CD4-positive, CD25-positive, alpha-beta regulatory T cell (primary cell): ENCODE measurements around the gene NET1. TPM values are rescaled to one million over a fixed set of nuclear protein-coding genes. Genes with fewer than 3 reads are reported as not detected.
A peak's percentile ranks its signal among the peaks of the same experiment; 100 is the strongest.

Experiments used
- ATAC-seq, 2 donors: fragments of 150-1000 bp; cut with Tn5 transposase; one replicate each; pipeline ENCODE4 v1.10.0; 2021; ENCODE audit warnings: low read depth in 2 of 2, moderate number of reproducible peaks in 2 of 2, moderate library complexity in 1 of 2
- DNase-seq, 3 donors: peaks; one replicate each; pipeline versions ENCODE4 v3.0.0 to v3.0.0-alpha.2; 2012 to 2022; ENCODE audit warnings: mixed read lengths in 1 of 3
- H3K27ac ChIP-seq: one replicate; pipeline ENCODE4 v1.7.0; 2013; ENCODE audit warnings: mild to moderate bottlenecking, low read length; ENCODE audit not compliant: insufficient read depth, poor library complexity, severe bottlenecking
- H3K27me3 ChIP-seq: one replicate; pipeline ENCODE4 v1.7.0; 2013; ENCODE audit warnings: low read length; ENCODE audit not compliant: control insufficient read depth, insufficient read depth
- H3K36me3 ChIP-seq: one replicate; pipeline ENCODE4 v1.7.0; 2013; ENCODE audit warnings: mild to moderate bottlenecking, low read length, moderate library complexity; ENCODE audit not compliant: control insufficient read depth, insufficient read depth
- H3K4me1 ChIP-seq: 2 replicates; pipeline ENCODE4 v1.7.0; 2013; ENCODE audit warnings: mild to moderate bottlenecking, low read length; ENCODE audit not compliant: insufficient read depth, control insufficient read depth, poor library complexity, severe bottlenecking
- H3K4me3 ChIP-seq: one replicate; pipeline ENCODE4 v1.7.0; 2013; ENCODE audit warnings: low read depth, mild to moderate bottlenecking, low read length, moderate library complexity
- H3K9me3 ChIP-seq, 2 experiments: 1 replicate in 1 of 2; 2 replicates in 1 of 2; pipeline ENCODE4 v1.7.0; 2013; ENCODE audit warnings: low read length in 2 of 2, mild to moderate bottlenecking in 1 of 2, moderate library complexity in 1 of 2; ENCODE audit not compliant: control insufficient read depth in 2 of 2
- H3K27ac Mint-ChIP-seq, 3 donors: one replicate each; pipeline ENCODE4 v1.8.0; 2020 to 2022; ENCODE audit warnings: mild to moderate bottlenecking in 3 of 3, mixed read lengths in 3 of 3, moderate library complexity in 2 of 3
- H3K27me3 Mint-ChIP-seq: one replicate; pipeline ENCODE4 v1.8.0; 2022; ENCODE audit warnings: mild to moderate bottlenecking, mixed read lengths
- H3K36me3 Mint-ChIP-seq: one replicate; pipeline ENCODE4 v1.8.0; 2020; ENCODE audit warnings: mixed read lengths
- H3K4me1 Mint-ChIP-seq, 4 donors: one replicate each; pipeline ENCODE4 v1.8.0; 2020 to 2022; ENCODE audit warnings: mixed read lengths in 4 of 4, mild to moderate bottlenecking in 1 of 4
- H3K4me3 Mint-ChIP-seq, 4 donors: one replicate each; pipeline ENCODE4 v1.8.0; 2020 to 2022; ENCODE audit warnings: mild to moderate bottlenecking in 4 of 4, mixed read lengths in 4 of 4, moderate library complexity in 3 of 4
- H3K9me3 Mint-ChIP-seq, 7 donors: one replicate each; pipeline ENCODE4 v1.8.0; 2020 to 2022; ENCODE audit warnings: mixed read lengths in 7 of 7, mild to moderate bottlenecking in 3 of 7, moderate library complexity in 2 of 7
- polyA plus RNA-seq, 4 donors: library from polyadenylated mRNA; unstranded; fragments of 300-500 nt; fragmentation: Illumina TruSeq; gene quantifications; one replicate each; pipeline ENCODE4 v1.2.3, GENCODE V29; 2021
- total RNA-seq: library from RNA; stranded (reverse); gene quantifications from one replicate; pipeline ENCODE4 v1.2.3, GENCODE V29; 2022

The NET1 gene
- total and polyA plus RNA-seq, 5 donors from 2014 or later: 11.3 to 27.7 (median 14.9) TPM

- DNase-seq (no peak), ATAC-seq (no peak)
- no peaks in the 10 kb centered on the region for H3K4me1 ChIP-seq
- no peak overlapping the region for H3K27ac ChIP-seq
- Mint-ChIP-seq H3K4me1 (no peaks in the 10 kb centered on the region), H3K9me3 (no peaks in the 10 kb centered on the region), H3K27ac (no peak overlapping the region), H3K4me3 (no peak overlapping the region), H3K27me3 (peaks cover 6% of the 10 kb centered on the region), H3K36me3 (no peaks in the 10 kb centered on the region)
- H3K36me3 ChIP-seq: no peaks in the 10 kb centered on the region
- H3K9me3 ChIP-seq: no peaks in the 10 kb centered on the region
- H3K27me3 ChIP-seq: no peaks in the 10 kb centered on the region
- H3K4me3 ChIP-seq: no peak overlapping the region
Measured at GRCh38 chr10:5498791-5499492, 86.6 kb downstream of the NET1 start.

- DNase-seq (no peak), ATAC-seq (no peak)
- Histone ChIP-seq H3K4me3 (no peak within 1 kb of the TSS), H3K9me3 (no peaks in the 10 kb centered on the region), H3K36me3 (no peaks in the 10 kb centered on the region), H3K4me1 (no peaks in the 10 kb centered on the region), H3K27me3 (no peaks in the 10 kb centered on the region), H3K27ac (no peak within 1 kb of the TSS)
- Mint-ChIP-seq H3K4me3 (no peak within 1 kb of the TSS), H3K9me3 (no peaks in the 10 kb centered on the region), H3K36me3 (no peaks in the 10 kb centered on the region), H3K27me3 (peaks cover 6% of the 10 kb centered on the region), H3K27ac (peak within 1 kb of the TSS in 1 of 3 donors; percentile 44), H3K4me1 (no peaks in the 10 kb centered on the region)
Measured at GRCh38 chr10:5499493-5500140, 87.3 kb downstream of the NET1 start, which contains the start of gene CALML5. Gene CALML5 (minus strand): TSS chr10:5499570. CDS start chr10:5499438, 132 bp downstream.

- Histone ChIP-seq H3K36me3 (no peaks in the 10 kb centered on the region), H3K27ac (no peak overlapping the region), H3K27me3 (no peaks in the 10 kb centered on the region), H3K9me3 (no peaks in the 10 kb centered on the region), H3K4me1 (no peaks in the 10 kb centered on the region), H3K4me3 (no peak overlapping the region)
- ATAC-seq (no peak), DNase-seq (no peak)
- Mint-ChIP-seq H3K27ac (peak overlapping the region in 1 of 3 donors; percentile 27), H3K27me3 (peaks cover 7% of the 10 kb centered on the region), H3K36me3 (no peaks in the 10 kb centered on the region), H3K4me1 (no peaks in the 10 kb centered on the region), H3K9me3 (no peaks in the 10 kb centered on the region), H3K4me3 (no peak overlapping the region)
Measured at GRCh38 chr10:5500162-5500670, 87.9 kb downstream of the NET1 start.

DNA sequence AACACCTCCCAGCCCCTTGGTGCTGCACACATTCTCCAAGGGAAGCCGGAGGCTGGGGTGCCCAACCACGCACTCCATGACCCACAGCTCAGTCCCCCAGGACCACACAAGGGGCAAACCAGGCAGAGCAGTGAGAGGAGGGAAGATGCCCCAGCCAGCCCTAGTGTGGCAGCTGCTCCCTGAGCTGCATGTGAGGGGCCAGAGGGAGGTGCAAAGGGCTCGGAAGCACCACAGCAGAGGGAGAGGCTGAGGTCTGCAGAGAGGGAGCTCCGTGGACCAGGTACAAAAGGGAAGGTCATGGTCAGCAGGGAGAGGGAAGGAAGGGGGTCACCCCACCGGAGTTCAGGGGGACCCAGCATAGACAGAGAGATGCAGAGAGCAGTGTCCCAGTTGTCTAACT lies 88.6 kb downstream of the NET1 start:
- no peaks in the 10 kb centered on the region for H3K4me1 ChIP-seq
- ATAC-seq: no peak
- no peaks in the 10 kb centered on the region for H3K9me3 Mint-ChIP-seq
- peaks cover 10% of the 10 kb centered on the region for H3K27me3 Mint-ChIP-seq
- H3K36me3 ChIP-seq: no peaks in the 10 kb centered on the region
- no peaks in the 10 kb centered on the region for H3K27me3 ChIP-seq
- H3K9me3 ChIP-seq: no peaks in the 10 kb centered on the region
- H3K4me3 ChIP-seq: no peak overlapping the region
- no peaks in the 10 kb centered on the region for H3K4me1 Mint-ChIP-seq
- H3K36me3 Mint-ChIP-seq: no peaks in the 10 kb centered on the region
- DNase-seq: no peak
- H3K4me3 Mint-ChIP-seq: no peak overlapping the region
- no peak overlapping the region for H3K27ac Mint-ChIP-seq
- H3K27ac ChIP-seq: no peak overlapping the region

- Mint-ChIP-seq H3K36me3 (no peaks in the 10 kb centered on the region), H3K4me1 (no peaks in the 10 kb centered on the region)
Measured at GRCh38 chr10:5502061-5502521, 89.7 kb downstream of the NET1 start.

DNA sequence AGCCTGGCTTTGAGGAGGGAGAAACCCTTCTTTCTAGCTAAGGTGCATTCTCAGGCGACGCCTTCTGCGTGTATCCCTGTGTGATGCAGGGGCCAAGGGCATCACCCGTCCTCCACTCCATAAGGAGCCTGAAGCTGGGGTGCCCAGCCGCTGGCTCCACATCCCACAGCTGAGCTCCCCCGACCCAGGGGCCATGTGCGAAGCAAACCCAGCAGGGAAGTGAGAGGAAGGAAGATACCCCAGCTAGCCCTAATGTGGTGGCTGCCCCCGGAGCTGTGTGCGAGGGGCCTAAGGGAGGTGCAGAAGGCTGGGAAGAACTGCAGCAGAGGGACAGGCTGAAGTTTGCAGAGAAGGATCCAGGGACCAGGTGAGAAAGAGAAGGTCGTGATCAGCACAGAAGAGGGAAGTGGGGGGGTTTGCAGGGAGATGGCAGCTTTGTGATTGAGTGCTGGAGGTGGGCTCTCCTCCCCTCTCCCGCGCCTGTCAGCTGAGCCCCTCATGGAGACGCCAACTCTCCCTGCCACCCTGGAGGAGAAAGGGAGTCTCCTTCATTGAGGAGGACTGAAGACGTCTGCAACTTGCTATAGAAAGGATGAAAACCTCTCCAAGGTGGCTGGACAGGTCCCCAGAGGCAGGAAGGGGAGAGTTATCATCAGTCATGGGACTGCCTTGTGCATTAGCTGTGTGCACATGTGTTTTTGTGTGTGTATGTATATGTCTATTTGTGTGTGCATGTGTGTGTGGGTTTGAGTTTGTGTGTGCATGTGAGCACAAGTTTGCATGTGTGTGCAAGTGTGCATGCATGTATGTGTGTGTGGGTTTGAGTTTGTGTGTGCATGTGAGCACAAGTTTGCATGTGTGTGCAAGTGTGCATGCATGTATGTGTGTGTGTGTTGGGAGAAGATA lies 90.5 kb downstream of the NET1 start:
- Histone ChIP-seq H3K4me1 (no peaks in the 10 kb centered on the region), H3K27ac (no peak overlapping the region), H3K36me3 (no peaks in the 10 kb centered on the region), H3K27me3 (no peaks in the 10 kb centered on the region), H3K4me3 (no peak overlapping the region), H3K9me3 (no peaks in the 10 kb centered on the region)
- H3K4me3 Mint-ChIP-seq: no peak overlapping the region
- DNase-seq (no peak), ATAC-seq (no peak)
- H3K27me3 Mint-ChIP-seq: peaks cover 10% of the 10 kb centered on the region
- H3K36me3 Mint-ChIP-seq: no peaks in the 10 kb centered on the region
- no peak overlapping the region for H3K27ac Mint-ChIP-seq
- H3K9me3 Mint-ChIP-seq: no peaks in the 10 kb centered on the region
- no peaks in the 10 kb centered on the region for H3K4me1 Mint-ChIP-seq

More at GRCh38 chr10:5502061-5502521, 89.7 kb downstream of the NET1 start:
- DNase-seq (no peak), ATAC-seq (no peak)
- Histone ChIP-seq H3K27ac (no peak overlapping the region), H3K9me3 (no peaks in the 10 kb centered on the region), H3K4me3 (no peak overlapping the region), H3K27me3 (no peaks in the 10 kb centered on the region), H3K4me1 (no peaks in the 10 kb centered on the region), H3K36me3 (no peaks in the 10 kb centered on the region)
- Mint-ChIP-seq H3K9me3 (no peaks in the 10 kb centered on the region), H3K27ac (peak overlapping the region in 1 of 3 donors; percentile 9), H3K4me3 (no peak overlapping the region), H3K27me3 (peaks cover 10% of the 10 kb centered on the region)

DNA sequence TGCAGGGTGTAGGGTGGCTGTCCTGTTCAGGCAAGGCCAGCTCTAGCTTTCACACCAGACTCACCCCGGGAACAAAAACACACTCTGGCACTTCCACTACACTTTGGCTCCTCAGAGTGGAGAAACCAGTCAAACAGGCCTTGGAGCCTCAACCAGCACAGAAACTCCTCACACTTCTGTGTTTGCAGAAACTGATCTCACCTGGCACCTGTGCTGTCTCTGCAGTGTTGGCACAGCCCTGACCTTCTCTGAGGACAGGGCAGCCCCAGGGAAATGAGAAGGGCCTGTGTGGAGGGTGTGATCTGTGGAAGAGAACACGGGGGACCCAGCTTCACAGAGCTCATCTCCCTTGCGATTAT lies 91.1 kb downstream of the NET1 start:
- no peak for ATAC-seq
- Mint-ChIP-seq H3K27me3 (peaks cover 10% of the 10 kb centered on the region), H3K4me1 (no peaks in the 10 kb centered on the region), H3K36me3 (no peaks in the 10 kb centered on the region), H3K27ac (no peak overlapping the region), H3K9me3 (no peaks in the 10 kb centered on the region), H3K4me3 (no peak overlapping the region)
- no peaks in the 10 kb centered on the region for H3K27me3 ChIP-seq
- H3K27ac ChIP-seq: no peak overlapping the region
- no peaks in the 10 kb centered on the region for H3K36me3 ChIP-seq
- H3K4me3 ChIP-seq: no peak overlapping the region
- no peaks in the 10 kb centered on the region for H3K9me3 ChIP-seq
- DNase-seq: no peak
- H3K4me1 ChIP-seq: no peaks in the 10 kb centered on the region
